Brain microvascular endothelial cell (primary cell): ENCODE results near the gene ENDOD1.

Experiments used
- DNase-seq: peaks from one replicate; pipeline ENCODE4 v3.0.0-alpha.2; 2020
- H3K27ac ChIP-seq: fragments of 250-450 bp; sonication (Bioruptor Pico); 2 replicates; pipeline ENCODE4 v1.5.1; 2020; ENCODE audit warnings: mild to moderate bottlenecking, moderate library complexity
- H3K27me3 ChIP-seq: fragments of 250-450 bp; sonication (Bioruptor Pico); replicated peaks from 2 replicates; pipeline ENCODE4 v1.5.1; 2020; ENCODE audit warnings: mild to moderate bottlenecking
- H3K36me3 ChIP-seq: fragments of 250-450 bp; sonication (Bioruptor Pico); replicated peaks from 2 replicates; pipeline ENCODE4 v1.5.1; 2020; ENCODE audit warnings: mild to moderate bottlenecking
- H3K4me3 ChIP-seq: 2 replicates; pipeline ENCODE4 v1.5.1; 2011; ENCODE audit warnings: low read depth, mild to moderate bottlenecking, control low read depth, low read length, moderate library complexity
- in situ Hi-C: cut with HindIII; loops from 2 replicates; pipeline ENCODE4 v1.10.0; 2017; ENCODE audit warnings: low sequenced_read_pairs, low pct_ligation_motif_present
- TF ChIP-seq, protein P1 (sequence below): IDR thresholded peaks from 2 replicates; pipeline ENCODE4 v1.5.1; 2011; ENCODE audit warnings: low read depth, mild to moderate bottlenecking, moderate library complexity, low read length, control low read depth, inconsistent platforms; ENCODE audit errors: missing control alignments

ENDOD1 gene

DNA sequence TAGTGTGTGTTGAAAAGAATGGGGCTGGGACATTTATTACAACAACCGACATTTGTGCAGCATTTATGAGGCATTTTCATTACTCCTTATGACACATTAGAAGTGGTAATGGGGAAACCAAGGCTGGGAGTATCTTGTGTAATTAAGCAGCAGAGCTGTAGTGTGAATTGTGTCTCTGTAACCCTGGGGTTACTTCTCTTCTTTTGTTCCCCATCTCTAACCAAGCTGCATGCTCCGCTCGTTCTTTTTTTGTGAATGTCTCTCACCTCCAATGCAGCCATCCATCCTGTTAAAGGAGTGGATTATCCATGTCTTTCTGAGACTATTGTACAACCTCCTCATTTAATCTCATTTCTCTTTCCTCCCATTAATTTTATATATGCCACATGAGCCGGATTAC is 65.7 kb downstream of the ENDOD1 start:
- in situ Hi-C loops: loop anchor here (25.0 kb wide), 1 partner anchor 607 kb away; no protein-coding TSS in a partner anchor
- TF ChIP-seq, protein P1, sequence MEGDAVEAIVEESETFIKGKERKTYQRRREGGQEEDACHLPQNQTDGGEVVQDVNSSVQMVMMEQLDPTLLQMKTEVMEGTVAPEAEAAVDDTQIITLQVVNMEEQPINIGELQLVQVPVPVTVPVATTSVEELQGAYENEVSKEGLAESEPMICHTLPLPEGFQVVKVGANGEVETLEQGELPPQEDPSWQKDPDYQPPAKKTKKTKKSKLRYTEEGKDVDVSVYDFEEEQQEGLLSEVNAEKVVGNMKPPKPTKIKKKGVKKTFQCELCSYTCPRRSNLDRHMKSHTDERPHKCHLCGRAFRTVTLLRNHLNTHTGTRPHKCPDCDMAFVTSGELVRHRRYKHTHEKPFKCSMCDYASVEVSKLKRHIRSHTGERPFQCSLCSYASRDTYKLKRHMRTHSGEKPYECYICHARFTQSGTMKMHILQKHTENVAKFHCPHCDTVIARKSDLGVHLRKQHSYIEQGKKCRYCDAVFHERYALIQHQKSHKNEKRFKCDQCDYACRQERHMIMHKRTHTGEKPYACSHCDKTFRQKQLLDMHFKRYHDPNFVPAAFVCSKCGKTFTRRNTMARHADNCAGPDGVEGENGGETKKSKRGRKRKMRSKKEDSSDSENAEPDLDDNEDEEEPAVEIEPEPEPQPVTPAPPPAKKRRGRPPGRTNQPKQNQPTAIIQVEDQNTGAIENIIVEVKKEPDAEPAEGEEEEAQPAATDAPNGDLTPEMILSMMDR: no peak
- no peaks in the 10 kb centered on the region for H3K27me3 ChIP-seq
- no peak for DNase-seq
- H3K27ac ChIP-seq: no peak overlapping the region
- H3K36me3 ChIP-seq: no peaks in the 10 kb centered on the region
- H3K4me3 ChIP-seq: no peak overlapping the region

DNA sequence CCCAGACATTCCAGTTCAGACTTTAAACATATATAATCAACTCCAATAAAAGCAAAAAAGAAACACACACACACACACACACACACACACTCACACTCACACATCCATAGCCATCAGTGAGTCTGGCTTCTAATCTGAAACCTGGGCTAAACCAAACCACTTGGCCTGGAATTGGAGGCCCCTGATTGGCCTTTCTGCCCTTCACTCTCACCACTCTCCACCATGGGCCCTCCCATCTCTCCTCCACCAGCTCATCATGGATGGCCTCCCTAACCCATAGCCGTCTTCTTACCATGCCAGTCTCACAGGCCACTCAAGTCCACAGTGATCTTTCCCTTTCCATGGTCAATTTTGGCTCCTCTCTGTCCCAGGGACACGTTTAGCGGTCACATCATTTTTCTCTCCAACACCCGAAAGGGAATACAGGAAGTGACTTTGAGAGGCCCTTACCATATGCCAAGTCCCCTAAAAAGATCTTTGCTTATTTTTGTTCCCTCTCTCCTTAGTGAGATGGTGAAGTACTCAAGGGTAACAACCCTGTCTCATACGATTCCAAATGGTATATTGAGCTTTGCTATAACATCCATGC is 66.6 kb downstream of the ENDOD1 start:
- in situ Hi-C loops: loop anchor here (25.0 kb wide), 1 partner anchor 606 kb away; no protein-coding TSS in a partner anchor
- no peaks in the 10 kb centered on the region for H3K36me3 ChIP-seq

DNA sequence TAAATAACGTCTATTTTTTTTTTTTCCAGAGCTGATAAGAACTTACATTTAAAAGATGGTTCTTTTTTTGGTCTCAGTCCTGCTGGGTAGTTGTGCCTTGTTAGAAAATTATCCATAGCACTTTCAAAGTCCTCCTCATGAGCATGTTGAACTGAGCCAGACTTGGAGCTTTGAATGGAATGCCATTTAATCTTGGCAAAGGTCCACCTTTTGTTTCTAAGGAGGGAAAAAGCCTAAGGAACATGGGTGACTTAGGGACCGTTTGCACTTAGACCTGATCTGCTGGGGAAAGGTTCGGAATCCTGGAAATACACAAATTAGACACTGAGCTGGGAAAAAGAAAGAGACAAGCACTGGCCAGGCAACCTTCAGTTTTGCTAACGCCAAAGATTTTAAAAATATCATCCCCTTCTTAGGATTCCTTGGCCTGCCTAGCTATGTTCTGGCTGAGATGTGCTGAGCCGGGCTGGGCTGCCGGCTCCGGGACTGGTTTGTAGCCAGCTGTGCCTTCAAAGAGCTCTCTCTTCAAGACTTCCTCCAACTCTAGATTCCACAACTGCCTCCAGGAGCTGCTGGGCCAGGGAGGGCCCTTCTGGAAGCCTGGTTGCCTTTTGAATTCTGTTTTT is 67.4 kb downstream of the ENDOD1 start:
- Histone ChIP-seq H3K27ac (no peak overlapping the region), H3K36me3 (no peaks in the 10 kb centered on the region), H3K27me3 (no peaks in the 10 kb centered on the region), H3K4me3 (no peak overlapping the region)
- DNase-seq: no peak
- in situ Hi-C loops: loop anchor here (25.0 kb wide), 1 partner anchor 605 kb away; no protein-coding TSS in a partner anchor
- TF ChIP-seq, protein P1: no peak

More for the DNA sequence above, 66.6 kb downstream of the ENDOD1 start:
- TF ChIP-seq, protein P1: no peak
- Histone ChIP-seq H3K27me3 (no peaks in the 10 kb centered on the region), H3K4me3 (no peak overlapping the region), H3K27ac (no peak overlapping the region)
- no peak for DNase-seq

DNA sequence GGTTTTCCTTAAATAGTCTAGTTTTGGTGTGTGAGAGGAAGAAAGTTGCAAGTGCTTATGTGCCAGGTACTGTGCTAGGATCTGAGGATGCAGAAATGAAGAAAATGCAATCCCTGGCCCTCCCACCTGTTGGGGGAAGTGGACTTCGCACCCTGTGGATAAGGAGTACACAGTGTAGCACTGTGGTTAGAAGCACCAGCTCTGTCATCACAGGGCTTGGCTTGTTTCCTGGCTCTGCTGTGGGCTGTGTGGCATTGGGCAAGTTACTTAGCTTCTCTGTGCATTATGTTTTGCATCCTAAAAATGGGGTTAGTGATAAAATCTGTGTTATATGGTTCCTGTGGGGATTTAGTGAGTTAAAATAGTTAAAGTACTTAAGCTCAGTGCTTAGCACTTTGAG is 68.2 kb downstream of the ENDOD1 start:
- Histone ChIP-seq H3K36me3 (no peaks in the 10 kb centered on the region), H3K27me3 (no peaks in the 10 kb centered on the region), H3K27ac (no peak overlapping the region), H3K4me3 (no peak overlapping the region)
- TF ChIP-seq, protein P1: no peak
- in situ Hi-C loops: loop anchor here (25.0 kb wide), 1 partner anchor 604 kb away; no protein-coding TSS in a partner anchor
- no peak for DNase-seq

DNA sequence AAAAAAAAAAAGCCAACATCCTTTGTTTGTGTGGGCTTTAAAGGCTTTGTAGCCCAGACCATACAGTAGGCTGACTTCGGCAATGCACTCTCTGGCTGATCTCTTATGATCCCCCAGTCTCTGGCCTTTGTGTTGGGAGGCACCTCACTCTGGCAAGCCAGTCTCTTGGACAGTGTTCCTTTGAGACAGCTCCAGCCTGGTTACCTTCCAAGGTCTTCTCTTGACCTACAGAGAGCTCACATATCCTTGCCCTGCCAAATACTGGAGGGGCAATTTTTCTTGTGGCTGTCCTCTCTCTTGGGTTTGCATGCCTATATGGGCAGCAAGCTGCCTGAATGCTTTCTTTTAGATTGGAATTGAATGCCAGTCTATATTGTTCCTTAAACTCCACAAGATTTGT is 71.6 kb downstream of the ENDOD1 start:
- in situ Hi-C loops: loop anchor here (25.0 kb wide), 1 partner anchor 601 kb away; no protein-coding TSS in a partner anchor
- H3K27me3 ChIP-seq: no peaks in the 10 kb centered on the region
- H3K4me3 ChIP-seq: no peak overlapping the region
- no peak overlapping the region for H3K27ac ChIP-seq
- TF ChIP-seq, protein P1: no peak
- DNase-seq: no peak
- no peaks in the 10 kb centered on the region for H3K36me3 ChIP-seq
